Calu3 (cell line): ENCODE results near the gene TKTL1. TPM values are rescaled to one million over a fixed set of nuclear protein-coding genes. Genes with fewer than 3 reads are reported as not detected.

Experiments
- BruUV-seq: library from RNA; stranded (reverse); fragments of 400-500 nt; replicated peaks from 2 replicates; lab custom pipeline; 2021; lab: Mats Ljungman, UMichigan
- CTCF ChIA-PET: fragments of 300-600 bp; sonication (Branson Sonifier 250); formaldehyde crosslinking; loops from one replicate; lab custom pipeline; 2022; ENCODE audit warnings: antibody characterized with exemption; lab: Charles Lee
- DNase-seq: peaks from one replicate; pipeline ENCODE4 v3.0.0; 2022
- H3K27ac Mint-ChIP-seq: one replicate; pipeline ENCODE4 v1.8.0; 2022; ENCODE audit warnings: mixed read lengths; ENCODE audit not compliant: unreplicated experiment
- H3K27me3 Mint-ChIP-seq: one replicate; pipeline ENCODE4 v1.8.0; 2022; ENCODE audit warnings: mixed read lengths; ENCODE audit not compliant: unreplicated experiment
- H3K36me3 Mint-ChIP-seq: one replicate; pipeline ENCODE4 v1.8.0; 2022; ENCODE audit warnings: mild to moderate bottlenecking, moderate library complexity, mixed read lengths; ENCODE audit not compliant: insufficient read depth, unreplicated experiment
- H3K4me1 Mint-ChIP-seq: one replicate; pipeline ENCODE4 v1.8.0; 2022; ENCODE audit warnings: mild to moderate bottlenecking, low read depth, mixed read lengths; ENCODE audit not compliant: unreplicated experiment
- H3K4me3 Mint-ChIP-seq: one replicate; pipeline ENCODE4 v1.8.0; 2022; ENCODE audit warnings: mild to moderate bottlenecking, low read depth, moderate library complexity, mixed read lengths; ENCODE audit not compliant: unreplicated experiment
- H3K9me3 Mint-ChIP-seq: one replicate; pipeline ENCODE4 v1.8.0; 2022; ENCODE audit warnings: low read depth, mixed read lengths; ENCODE audit not compliant: unreplicated experiment
- CTCF ChIP-seq: fragments of 200-600 bp; IDR thresholded peaks from one replicate; pipeline ENCODE4 v1.8.0; 2022; ENCODE audit warnings: antibody characterized with exemption; ENCODE audit not compliant: unreplicated experiment
- intact Hi-C: fragments of 100-400 bp; cut with micrococcal nuclease; formaldehyde crosslinking; loops from one replicate; pipeline ENCODE4 v1.10.0; 2022; ENCODE audit not compliant: unreplicated experiment
- total RNA-seq: library from RNA; stranded (reverse); gene quantifications from 2 replicates; pipeline ENCODE4 v1.2.3, GENCODE V29; 2022

Gene TKTL1
- total RNA-seq, 1 experiment from 2014 or later, result not detected

DNA sequence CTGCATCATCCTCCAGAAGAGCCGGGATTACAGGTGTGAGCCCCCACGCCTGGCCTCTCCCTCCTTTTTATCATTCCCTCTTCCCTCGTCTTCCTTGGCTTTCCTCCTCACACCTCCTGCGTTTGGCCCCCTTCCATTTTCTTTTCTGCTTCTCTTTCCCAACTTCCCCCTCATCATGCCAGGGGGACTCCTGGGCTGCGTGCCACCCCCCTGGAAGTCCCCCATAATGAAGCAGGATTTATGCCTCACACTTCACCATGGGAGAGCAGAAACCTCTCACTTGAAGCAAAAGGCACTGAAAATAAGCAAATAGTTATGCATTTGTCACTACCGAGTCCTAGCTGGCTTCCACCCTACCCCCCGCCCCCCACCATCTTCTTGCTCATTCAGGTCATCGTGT is 7.9 kb downstream of the TKTL1 start:
- H3K27me3 Mint-ChIP-seq, result peaks cover 24% of the 10 kb centered on the region
- H3K27ac Mint-ChIP-seq, result no peak overlapping the region
- intact Hi-C loops, result no loop called here
- CTCF ChIA-PET, result no interaction called here
- DNase-seq, result no peak
- BruUV-seq, result no TSS peak
- peaks cover 5% of the 10 kb centered on the region for H3K36me3 Mint-ChIP-seq
- H3K4me3 Mint-ChIP-seq, result no peak overlapping the region
- H3K9me3 Mint-ChIP-seq, result no peaks in the 10 kb centered on the region
- H3K4me1 Mint-ChIP-seq, result no peaks in the 10 kb centered on the region
- TF ChIP-seq CTCF, result no peak

- H3K9me3 Mint-ChIP-seq, result no peaks in the 10 kb centered on the region
- no peak overlapping the region for H3K27ac Mint-ChIP-seq
Observed at GRCh38 chrX:154304846-154305245, 9.3 kb downstream of the TKTL1 start.

GRCh38 chrX:154305541-154306205 is 10.1 kb downstream of the TKTL1 start:
- no peak for TF ChIP-seq CTCF
- H3K27ac Mint-ChIP-seq, result no peak overlapping the region
- DNase-seq, result no peak
- H3K36me3 Mint-ChIP-seq, result peaks cover 5% of the 10 kb centered on the region
- H3K9me3 Mint-ChIP-seq, result no peaks in the 10 kb centered on the region
- intact Hi-C loops, result no loop called here
- peaks cover 25% of the 10 kb centered on the region for H3K27me3 Mint-ChIP-seq
- BruUV-seq, result no TSS peak
- CTCF ChIA-PET, result no interaction called here
- H3K4me1 Mint-ChIP-seq, result no peaks in the 10 kb centered on the region
- no peak overlapping the region for H3K4me3 Mint-ChIP-seq

More at GRCh38 chrX:154304846-154305245, 9.3 kb downstream of the TKTL1 start:
- CTCF ChIA-PET, result no interaction called here
- no TSS peak for BruUV-seq
- Mint-ChIP-seq H3K36me3 (peaks cover 5% of the 10 kb centered on the region), H3K4me1 (no peaks in the 10 kb centered on the region), H3K4me3 (no peak overlapping the region), H3K27me3 (peaks cover 24% of the 10 kb centered on the region)
- TF ChIP-seq CTCF, result no peak
- no peak for DNase-seq
- intact Hi-C loops, result no loop called here

DNA sequence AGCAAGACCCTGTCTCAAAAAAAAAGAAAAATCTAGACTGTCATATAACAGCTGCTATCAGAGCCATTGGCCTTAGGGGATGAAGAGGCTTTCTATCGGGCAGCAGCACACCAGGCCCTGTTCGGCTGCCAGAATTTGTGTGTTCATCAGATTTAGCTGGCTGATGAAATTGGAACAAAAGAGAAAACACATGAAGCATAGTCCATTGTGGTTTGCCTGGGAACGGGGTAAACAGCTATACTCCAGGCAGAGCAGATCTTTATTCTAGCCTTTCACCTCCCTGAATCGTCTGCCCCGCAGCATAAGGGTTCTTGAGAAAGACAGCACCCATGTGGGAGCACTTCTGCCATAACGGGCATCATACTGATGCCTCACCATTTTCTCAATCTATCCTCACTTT is 11.6 kb downstream of the TKTL1 start:
- DNase-seq, result no peak
- Mint-ChIP-seq H3K4me3 (no peak overlapping the region), H3K9me3 (no peaks in the 10 kb centered on the region), H3K27ac (no peak overlapping the region), H3K27me3 (peaks cover 40% of the 10 kb centered on the region), H3K36me3 (peaks cover 5% of the 10 kb centered on the region), H3K4me1 (no peaks in the 10 kb centered on the region)
- intact Hi-C loops, result no loop called here
- CTCF ChIA-PET, result no interaction called here
- BruUV-seq, result no TSS peak
- no peak for TF ChIP-seq CTCF
